HG03060 (cell line): Measurements from ENCODE around the gene GTPBP6.
A peak's percentile ranks its signal among the peaks of the same experiment; 100 is the strongest.

Source experiments
- ATAC-seq: cut with Tn5 transposase; IDR thresholded peaks from one replicate; pipeline ENCODE4 v1.9.1; 2021; ENCODE audit warnings: low read depth, moderate number of reproducible peaks; ENCODE audit not compliant: unreplicated experiment

Gene GTPBP6

DNA sequence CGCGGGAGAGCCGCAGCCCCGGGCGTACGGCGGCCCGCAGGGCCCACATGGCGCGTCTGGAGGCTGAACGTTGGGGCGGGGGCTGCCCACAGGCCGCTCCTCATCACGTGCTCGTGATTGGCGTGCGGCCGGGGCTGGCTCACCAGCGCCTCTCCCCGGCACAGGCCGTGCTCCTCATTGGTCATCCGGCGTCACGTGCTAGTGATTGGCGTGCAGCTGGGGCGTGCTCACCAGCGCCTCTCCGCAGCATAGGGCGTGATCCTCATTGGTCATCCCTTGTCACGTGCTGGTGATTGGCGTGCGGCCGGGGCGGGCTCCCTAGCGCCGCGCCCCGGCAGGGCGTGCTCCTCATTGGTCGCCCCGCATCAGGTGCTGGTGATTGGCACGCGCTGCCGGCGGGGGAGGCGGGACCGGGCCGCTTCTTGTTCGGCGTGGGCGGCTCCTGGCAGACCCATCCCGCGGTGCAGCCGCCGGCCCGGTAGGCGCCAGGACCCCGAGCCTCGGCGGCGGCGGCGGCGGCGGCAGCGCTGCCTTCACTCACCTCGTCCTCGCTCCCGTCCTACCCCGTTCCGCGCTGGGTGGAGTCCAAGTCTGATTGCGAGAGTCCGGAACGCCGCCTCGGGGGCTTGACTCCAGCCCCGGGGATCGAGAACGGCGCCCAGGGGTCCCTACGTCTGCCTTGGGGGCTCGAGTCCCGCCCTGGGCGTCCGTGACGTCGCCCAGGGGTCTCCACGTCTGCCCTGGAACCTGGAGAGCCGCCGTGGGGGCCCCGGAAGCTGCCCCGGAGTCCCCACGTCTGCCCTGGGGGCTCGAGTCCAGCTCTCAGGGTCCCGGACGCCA is at the start of gene GTPBP6:
Gene GTPBP6, minus strand, starts transcription at position 58 of the 840 bp plus-strand sequence. Its CDS starts 9 bp downstream, at position 49.
- ATAC-seq: peak; percentile 82

GRCh38 chrX:367866-368265 is 49.3 kb upstream of the GTPBP6 start:
- ATAC-seq: no peak

DNA sequence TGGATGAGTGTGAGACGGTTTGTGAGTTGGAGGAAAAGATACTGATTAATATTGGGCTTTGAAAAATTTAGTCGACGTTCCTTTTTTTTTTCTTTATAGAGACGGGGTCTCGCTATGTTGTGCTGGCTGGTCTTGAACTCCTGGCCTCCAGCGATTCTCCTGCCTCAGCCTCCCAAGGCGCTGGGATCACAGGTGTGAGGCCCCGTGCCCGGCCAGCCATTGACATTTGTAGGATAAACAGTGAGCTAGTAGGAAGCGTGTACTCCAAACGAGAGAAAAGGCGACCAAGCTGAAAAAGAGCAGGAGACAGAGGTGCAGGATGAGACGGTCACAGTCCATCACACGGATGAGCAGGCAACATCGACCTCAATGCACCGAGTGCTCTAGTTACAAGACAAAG is 48.8 kb upstream of the GTPBP6 start:
- no peak for ATAC-seq

DNA sequence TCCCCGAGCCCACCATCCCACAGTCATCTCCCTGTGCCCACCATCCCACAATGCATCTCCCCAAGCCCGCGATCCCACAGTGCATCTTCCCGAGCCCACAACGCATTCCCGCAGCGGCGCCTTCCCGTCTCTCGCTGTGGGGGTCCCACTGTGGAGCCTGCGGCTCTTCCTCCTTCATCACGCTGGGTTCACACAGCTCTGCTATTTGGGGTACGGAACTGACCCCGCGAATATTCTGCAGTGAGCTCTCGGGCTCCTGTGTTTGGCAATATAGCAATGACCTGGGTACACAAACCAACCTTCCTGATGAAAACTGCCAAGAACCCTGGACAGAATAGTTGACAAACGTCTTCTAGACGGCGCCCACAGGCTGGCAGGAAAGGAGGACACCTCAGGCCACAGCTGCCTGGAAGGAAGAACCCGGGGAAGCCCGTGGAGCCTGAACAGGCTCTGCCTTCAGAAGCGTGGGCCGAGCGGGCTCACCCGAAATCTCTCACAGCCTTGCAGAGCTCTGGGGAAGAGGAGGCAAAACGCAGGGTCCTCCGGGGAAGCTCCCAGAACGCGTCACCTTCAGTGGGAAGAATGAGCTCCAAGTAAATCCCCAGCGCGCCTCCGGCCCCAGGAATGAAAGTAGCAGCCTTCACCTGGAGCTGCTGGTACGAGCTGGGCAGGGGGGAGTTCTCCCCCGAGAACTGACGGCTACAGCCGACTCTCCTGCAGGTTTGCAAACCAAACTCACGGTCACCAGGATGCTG is 45.2 kb upstream of the GTPBP6 start:
- no peak for ATAC-seq

DNA sequence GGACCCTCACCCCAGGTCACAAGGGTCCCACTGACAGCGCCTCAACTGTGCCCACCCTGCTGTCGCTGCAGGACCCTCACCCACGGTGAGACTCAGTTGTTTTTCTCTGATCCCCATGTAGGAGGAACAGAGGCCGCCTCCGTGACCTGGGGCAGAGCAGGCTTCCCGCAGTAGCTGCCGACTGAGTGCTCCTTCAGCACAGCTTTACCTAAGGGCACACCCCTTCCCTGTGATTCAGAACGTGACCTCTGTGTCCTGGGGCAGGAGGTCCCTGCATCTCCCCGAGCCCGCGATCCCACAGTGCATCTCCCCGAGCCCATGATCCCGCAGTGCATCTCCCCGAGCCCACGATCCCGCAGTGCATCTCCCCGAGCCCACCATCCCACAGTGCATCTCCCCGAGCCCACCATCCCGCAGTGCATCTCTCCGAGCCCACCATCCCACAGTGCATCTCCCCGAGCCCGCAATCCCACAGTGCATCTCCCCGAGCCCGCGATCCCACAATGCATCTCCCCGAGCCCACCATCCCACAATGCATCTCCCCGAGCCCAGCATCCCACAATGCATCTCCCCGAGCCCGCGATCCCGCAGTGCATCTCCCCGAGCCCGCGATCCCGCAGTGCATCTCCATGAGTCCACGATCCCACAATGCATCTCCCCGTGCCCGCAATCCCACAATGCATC is 44.5 kb upstream of the GTPBP6 start:
- ATAC-seq: no peak

DNA sequence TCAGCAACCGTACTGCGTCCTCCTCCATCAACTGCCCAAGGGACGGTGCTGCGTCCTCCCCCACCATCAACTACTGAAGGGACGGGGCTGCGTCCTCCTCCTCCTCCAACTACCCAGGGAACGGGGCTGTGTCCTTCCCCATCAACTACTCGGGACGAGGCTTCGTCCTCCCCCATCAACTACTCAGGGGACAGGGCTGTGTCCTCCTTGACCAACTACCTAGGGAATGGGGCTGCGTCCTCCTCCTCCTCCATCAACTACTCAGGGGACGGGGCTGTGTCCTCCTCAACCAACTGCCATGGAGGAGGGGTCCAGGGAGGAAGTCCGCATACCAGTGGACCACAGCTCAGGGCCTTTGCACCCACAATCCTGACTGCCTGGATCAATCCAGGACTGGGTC is 43.8 kb upstream of the GTPBP6 start:
- no peak for ATAC-seq

DNA sequence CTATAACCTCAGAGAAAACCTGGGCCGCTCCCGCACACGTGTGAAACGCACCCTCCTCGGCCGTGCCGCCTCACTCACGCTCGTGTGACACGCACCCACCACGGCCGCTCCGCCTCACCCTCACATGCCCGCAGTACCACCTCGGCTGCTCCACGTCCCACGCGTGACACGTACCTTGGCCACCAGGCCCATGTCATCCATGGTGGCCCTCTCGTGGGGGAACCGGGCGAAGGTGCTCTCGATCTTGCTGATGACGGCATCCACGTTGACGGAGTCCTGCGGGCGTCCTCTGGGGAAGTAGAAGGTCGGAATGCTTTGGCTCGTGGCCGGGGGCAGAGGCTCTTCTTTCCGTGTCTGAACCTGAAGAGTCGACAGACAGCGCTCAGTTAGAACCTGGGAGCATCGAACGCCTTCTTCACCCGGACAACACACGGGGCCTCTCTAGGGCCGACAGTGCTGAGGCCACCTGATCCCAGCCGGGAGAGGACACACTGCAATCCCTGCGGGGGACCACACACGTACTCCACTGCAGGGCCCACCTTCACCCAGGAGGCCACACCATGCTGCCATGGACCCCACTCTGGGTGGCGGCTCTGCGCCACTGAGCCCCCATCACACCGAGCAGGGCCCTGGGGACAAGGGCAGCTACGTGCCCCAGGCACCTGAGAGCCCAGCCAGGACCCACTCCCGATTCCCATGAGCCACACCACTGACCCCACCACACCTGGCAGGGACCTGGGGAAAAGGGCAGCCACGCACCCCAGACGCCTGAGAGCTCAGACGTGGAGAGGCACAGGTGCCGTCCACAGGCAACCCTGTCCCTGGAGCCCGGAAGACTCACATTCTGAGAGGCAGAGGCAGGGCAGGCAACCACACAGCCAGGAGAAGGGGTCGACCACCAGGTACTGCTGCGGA is 42.9 kb upstream of the GTPBP6 start:
- ATAC-seq: no peak

GRCh38 chrX:360496-361150 is 42.0 kb upstream of the GTPBP6 start:
- no peak for ATAC-seq

DNA sequence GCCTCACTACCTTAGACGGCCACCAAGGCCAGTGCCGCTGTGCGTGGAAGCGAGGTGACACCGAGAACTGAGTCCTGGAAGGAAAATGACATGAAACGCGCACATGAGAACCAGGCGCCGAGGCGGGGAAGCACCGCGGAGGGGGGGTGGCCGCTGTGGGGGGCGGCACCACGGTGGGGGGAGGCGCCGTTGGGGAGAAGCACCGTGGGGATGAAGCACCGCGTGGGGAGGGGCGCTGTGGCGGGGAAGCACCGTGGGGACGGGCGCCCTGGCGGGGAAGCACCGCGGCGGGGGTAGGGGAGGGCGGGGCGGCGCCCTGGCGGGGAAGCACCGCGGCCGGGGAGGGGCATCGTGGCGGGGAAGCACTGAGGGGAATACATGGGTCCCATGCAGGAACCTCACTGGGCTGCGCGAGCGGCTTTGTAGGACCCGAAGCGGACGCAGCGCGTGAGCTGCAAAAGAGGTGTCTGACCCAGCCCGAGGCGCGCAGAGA is 40.1 kb upstream of the GTPBP6 start:
- no peak for ATAC-seq

- ATAC-seq: no peak
Observed at GRCh38 chrX:357693-358471, 39.3 kb upstream of the GTPBP6 start.

- no peak for ATAC-seq
Observed at GRCh38 chrX:357035-357692, 38.6 kb upstream of the GTPBP6 start.

DNA sequence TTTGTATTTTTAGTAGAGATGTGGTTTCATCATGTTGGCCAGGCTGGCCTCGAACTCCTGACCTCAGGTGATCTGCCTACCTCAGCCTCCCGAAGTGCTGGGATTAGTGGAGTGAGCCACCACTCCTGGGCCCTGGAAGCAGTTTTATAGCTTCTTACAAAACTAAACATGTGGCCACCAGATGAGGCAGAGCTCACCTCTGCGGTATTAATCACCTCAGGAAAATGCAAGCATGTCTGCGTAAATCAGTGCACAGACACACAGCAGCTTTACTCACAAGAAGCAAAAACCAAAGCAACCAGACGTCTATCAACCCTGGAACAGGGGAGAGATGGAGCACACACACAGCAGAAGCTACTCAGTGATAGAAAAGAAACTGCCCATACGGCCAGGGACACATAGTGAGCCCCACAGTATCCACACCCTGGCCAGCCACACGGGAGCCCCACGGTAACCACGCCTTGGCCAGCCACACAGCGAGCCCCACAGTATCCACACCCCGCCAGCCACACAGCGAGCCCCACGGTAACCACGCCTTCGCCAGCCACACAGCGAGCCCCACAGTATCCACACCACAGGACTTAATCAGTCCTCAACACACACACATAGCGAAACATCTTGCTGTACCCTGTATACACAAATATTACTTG is 37.9 kb upstream of the GTPBP6 start:
- ATAC-seq: no peak

DNA sequence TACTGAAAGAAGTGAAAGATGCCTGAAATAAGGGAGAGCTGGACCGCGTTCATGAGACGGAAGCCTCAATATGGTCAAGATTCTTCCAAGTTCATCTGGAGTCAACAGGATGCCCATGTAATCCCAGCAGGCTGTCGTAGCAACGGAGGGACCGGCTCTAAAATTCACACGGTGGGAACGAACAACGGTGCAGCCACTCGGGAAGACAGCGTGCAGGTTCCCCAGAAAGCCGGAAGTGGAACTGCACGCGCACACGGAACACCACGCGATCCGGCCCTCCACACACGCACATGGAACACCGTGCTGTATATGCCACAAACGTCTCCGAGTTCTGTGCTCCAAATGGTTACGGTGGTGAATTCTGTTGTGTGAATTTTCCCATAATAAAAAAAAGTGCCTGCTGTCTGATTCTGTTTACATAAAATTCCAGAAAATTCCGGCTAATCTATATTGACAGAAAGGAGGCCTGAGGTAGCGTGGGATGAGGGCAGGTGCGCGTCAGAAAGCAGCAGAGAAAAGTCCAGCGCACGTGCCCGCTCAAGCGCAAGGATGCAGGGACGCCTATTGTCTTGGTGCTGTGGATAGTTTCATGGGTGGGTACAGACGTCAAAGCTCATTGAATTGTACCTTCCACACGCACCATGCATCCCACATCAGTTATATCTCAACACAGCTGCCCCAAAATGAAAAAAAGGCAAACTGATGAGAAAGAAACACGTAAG is 36.9 kb upstream of the GTPBP6 start:
- no peak for ATAC-seq

DNA sequence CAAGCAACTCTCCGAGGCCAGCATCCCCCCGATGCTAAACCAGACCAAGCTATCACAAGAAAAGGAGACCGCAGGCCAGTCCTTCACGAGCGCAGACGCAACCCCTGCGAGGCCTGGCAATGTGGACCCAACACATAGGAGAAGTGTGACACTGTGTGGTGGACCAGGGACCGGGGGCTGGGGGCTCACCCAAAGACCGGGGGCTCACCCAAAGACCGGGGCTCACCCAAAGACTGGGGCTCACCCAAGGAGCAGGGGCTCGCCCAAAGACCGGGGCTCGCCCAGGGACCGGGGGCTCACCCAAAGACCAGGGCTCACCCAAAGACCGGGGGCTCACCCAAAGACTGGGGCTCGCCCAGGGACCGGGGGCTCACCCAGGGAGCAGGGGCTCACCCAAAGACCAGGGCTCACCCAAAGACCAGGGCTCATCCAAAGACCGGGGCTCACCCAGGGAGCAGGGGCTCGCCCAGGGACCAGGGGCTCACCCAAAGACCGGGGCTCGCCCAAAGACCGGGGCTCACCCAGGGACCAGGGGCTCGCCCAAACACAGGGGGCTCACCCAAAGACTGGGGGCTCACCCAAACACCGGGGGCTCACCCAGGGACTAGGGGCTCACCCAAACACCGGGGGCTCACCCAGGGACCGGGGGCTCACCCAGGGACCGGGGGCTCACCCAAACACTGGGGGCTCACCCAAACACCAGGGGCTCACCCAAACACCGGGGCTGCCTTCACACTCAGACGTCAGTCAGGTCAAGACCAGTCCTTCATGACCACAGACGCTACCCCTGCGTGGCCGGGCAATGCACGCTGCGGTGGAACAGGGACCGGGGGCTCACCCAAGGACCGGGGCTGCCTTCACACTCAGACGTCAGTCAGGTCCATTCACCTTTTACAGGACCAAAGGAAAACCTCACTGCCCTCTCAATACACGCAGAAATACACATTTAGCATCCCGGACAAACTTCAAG is 35.3 kb upstream of the GTPBP6 start:
- ATAC-seq: no peak

GRCh38 chrX:352582-353314 is 34.2 kb upstream of the GTPBP6 start:
- no peak for ATAC-seq
